GM19463 (cell line): ENCODE measurements around the gene PPP2R5E.
"Not testable (repeated sequence)": the region's sequence is repeated elsewhere in the genome, so short reads cannot be mapped to it uniquely, and the experiment has no call there.

ENCODE experiments used
- ATAC-seq: cut with Tn5 transposase; IDR thresholded peaks from one replicate; pipeline ENCODE4 v1.9.1; 2021; ENCODE audit warnings: mild to moderate bottlenecking, moderate library complexity; ENCODE audit not compliant: unreplicated experiment

The PPP2R5E gene

DNA sequence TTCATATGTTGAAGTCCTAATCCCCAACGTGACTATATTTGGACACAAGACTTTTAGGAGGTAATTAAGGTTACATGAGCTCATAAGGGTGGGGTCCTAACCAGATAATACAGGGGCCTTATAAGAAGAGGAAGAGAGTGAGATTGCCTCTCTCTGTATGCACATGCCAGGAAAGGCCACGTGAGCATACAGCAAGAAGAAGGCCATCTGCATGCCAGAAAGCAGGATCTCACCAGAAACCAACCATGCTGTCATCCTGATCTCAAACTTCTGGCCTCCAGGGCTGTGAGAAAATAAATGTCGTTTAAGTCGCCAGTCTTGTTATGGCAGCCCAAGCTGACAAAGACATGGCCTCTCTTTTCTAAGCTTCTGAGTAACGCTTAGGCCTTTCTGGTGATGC lies 155.5 kb downstream of the PPP2R5E start:
- ATAC-seq: no peak

DNA sequence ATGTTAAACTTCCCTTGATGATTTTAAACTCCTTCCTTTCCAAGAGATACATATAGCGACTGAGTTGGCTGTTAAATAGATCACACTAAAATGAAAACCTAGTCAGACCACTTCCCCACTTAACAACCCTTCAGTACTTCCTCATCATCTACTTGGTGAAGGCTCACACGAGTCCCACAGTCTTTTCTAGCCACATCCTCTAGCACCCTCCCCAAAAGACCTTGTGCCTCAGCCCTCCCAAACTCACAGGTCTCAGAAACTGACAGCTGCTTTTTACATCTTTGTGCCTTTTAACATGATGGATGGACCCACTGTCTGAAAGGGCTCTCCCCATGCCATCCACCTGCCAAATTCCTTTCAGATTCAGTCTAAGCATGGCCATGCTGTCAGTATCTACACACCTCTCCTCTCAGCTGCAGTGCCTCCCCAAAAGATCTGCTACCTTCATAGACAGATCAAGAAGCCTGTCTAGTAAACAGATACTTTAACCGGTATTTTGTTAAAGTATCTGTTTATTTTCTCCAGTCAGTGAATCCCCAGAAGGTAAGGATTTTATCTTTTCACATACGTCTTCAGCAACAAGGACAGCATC lies 159.3 kb downstream of the PPP2R5E start:
- peak; percentile 62 for ATAC-seq

DNA sequence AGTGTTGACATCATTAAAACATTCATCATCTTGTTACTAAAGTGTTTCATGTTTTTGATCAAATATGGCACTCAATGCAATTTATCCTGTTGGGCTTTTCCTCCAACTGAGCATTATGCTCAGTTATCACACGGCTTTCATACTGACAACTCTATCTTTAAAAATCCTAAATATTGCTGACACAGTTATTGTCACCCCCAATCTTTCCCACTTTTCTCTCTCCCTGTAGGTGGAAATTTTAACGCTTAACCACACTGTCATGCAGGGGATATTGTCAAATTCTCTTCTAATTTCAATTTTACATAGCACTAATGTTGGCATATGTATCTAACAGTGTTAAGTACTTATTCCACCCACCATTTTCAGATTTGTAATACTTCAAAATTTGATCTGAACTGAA lies 164.7 kb downstream of the PPP2R5E start:
- no peak for ATAC-seq

DNA sequence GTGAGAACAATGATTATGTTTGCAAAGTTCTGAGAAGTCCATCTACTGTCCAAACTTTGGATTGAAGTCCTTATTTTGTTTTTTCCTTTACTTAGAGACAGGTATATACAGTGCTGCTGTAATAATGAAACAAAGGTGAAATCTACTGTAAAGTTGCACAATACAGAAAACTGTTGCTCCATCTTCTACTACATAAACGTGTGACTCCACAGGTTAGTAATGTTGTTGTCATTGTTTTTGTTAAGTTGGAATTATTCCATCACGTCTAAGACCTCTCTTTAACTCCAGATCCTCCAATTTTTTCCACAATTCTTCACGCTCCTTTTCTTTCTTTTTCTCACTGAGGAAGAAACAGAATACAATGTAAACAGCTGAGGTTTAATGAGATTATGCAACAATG lies 167.4 kb downstream of the PPP2R5E start:
- no peak for ATAC-seq

DNA sequence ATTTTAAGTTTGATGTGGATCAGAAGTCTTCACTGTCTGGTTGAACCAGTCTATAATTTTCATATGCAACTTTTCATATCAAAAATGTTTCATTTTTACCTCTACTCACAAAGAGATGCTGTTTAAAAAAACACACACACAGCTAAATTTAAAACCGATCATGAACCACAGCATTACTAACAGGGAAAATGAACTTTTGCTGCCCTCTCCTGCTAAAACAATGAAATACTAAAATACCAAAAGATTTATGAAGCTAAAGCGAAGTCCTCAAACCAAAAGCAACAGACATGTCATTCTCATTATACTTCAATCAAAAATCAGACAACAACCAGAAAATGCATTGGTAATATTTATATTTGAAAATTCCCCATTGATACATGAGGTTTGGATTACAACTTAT lies 171.6 kb downstream of the PPP2R5E start:
- not testable (repeated sequence) for ATAC-seq

DNA sequence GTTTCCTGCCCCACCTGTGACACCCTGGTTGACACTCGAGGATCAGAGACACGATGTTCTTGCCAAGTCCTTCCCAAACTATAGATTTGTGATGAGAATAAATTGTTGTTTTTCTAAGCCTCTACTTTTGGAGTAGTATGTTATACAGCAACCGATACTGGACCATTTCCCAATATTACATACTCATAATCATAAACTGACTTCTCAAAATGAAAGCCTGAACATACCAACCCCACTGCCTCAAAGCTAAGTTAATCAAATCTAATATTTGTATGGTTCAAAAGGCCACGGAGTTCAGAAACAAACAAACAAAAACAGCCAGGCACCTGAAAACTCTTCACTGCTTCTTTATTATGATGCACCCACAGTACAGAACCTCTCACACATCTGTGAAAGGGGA lies 172.1 kb downstream of the PPP2R5E start:
- ATAC-seq: no peak

DNA sequence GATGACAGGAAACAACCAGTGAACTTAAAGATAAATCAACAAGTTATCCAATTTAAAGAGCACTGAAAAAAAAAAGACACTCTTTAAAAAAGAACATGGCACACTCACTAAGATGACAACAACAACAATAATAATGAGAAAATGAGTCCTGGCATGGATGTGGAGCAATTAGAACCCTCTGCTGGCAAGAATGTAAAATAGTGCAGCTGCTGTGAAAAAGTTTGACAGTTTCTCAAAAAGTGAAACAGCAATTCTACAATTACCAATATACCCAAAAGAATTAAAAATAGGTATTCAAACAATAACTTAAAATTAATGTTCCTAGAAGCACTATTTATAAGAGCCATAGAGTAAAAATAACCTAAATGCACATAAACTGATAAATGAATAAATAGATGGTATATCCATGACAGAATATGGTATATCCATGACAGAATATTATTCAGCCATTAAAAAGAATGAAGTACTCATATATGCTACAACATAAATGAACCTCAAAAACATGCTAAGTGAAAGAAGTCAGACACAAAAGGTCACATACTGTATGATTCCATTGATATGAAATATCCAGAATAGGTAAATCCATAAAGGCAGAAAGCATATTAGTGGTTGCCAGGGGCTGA lies 175.3 kb downstream of the PPP2R5E start:
- no peak for ATAC-seq

DNA sequence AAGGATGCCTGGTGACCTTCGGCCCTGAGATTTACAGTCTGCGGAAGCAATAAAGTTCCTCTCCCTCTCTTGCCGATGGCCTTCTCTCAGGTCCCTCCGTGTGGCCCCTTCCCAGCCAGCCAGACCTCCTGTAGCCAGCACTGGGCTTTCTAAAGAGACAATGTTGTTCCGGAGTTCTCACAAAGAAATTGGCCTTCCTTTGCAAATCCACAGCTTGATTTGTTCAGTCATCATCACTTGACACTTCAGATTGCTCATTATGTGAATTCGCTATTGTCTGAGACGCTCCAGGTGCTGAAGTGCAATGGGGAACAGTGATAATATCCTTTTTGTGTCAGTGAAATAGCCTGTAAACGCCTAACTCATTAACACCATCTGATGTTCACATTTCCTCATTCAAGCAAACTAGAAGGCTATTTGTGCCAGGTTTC lies 180.8 kb downstream of the PPP2R5E start:
- ATAC-seq: no peak

DNA sequence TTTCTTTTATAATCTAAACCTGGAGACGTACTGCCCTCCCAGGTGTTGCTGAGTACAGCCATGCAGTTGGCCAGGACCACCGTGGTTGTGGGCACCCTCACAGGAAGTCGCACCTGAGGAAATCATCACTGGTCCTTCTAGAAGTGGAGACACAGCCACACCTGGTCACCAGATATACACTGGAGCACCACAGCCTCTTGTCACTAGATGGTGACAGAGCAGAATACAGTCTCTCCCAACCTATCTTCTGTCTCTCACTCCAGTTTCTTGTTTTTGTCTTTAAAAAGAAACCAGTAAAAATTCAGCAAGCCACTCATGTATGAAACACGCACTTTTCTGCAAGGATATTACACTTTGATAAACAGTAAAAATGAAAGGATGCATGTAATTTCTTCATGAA lies 181.4 kb downstream of the PPP2R5E start:
- no peak for ATAC-seq

DNA sequence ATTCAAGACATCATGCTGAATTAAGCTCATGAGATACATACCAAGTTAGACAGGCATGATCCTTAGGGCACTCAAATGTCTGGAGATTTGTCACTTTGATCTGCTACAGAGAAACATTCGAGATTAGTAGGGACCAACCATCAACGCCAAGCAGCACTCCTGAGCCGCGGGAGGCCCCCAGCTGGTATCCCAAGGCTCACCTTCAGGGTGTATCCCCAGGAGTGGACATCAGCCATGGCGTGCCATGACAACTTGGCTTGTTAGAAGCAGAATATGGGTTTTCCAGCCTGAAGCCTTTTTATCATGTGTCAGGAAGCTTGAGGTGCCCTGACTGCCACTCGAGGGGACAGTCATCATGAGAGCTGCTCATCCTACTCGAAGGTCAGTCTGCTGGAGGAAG lies 185.3 kb downstream of the PPP2R5E start:
- no peak for ATAC-seq

DNA sequence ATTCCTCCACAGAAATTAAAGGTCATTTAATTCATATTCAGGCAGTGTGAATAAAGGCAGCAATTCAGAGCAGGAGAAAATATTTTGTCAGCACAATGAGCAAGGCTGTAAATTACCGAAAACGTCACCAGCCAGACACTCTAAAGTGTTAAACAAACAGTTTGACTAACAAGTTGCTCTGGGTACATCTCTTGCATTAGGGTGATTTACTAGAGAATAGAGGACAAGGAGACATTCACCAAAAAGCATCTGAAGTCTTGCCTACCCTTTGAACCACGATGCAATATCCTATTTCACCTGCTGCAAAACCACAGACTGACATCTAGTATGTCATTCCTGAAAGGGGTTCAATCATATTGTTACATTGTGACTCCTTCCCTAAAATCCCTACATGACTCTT lies 197.4 kb downstream of the PPP2R5E start:
- no peak for ATAC-seq

DNA sequence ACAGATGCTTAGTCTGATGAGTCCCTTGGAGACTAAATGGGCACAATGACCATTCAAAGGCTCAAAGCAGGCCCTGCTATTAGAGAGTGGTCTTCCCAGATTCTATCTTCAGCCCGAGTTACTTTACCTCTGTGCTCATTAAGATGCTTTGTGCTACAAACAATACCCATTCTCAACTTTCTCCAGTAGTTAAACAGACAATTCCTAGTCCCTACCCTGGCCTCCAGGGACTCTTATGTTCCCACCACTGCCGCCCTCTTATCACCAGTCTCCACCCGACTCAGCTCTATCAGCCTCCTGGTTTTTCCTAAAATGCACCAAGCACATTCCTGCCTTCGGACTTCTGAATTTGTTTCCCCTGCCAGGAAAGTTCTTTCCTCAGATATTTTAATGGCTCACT lies 198.8 kb downstream of the PPP2R5E start:
- ATAC-seq: no peak

DNA sequence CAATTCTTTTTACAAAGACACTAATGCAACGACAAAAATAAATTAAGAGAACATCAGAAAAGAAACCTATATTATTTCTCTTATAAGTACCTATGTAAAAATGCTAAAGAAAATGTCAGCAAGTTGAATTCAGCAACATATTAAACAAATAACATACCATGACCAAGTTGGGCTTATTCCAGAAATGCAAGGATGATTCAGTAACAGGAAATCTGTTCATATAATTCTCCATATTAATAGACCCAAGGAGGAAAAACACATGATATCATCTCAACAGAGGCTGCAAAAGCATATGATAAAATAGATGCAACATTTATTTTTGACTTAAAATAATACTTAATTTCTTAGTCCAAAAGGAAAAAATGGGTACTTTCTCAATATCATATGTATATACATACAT lies 199.3 kb downstream of the PPP2R5E start:
- no peak for ATAC-seq

DNA sequence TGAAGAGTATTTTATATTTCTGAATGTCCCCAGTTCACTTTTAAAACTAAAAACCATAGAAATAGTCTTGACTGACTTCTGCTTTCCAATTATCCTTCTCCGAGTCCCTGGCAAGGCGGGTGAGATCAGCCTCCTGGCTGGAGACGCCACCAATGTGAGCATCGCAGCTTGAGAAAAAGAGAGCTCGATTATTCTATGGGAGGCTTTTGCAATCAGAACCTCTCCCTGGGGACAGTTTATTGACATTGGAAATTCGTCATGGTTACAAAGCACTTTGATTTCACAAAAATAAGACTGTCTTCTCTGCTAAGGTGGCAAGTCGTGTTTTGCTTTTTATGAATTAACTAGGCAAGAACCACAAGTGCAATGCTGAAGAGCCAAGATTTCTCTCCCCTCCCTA lies 200.8 kb downstream of the PPP2R5E start:
- no peak for ATAC-seq

DNA sequence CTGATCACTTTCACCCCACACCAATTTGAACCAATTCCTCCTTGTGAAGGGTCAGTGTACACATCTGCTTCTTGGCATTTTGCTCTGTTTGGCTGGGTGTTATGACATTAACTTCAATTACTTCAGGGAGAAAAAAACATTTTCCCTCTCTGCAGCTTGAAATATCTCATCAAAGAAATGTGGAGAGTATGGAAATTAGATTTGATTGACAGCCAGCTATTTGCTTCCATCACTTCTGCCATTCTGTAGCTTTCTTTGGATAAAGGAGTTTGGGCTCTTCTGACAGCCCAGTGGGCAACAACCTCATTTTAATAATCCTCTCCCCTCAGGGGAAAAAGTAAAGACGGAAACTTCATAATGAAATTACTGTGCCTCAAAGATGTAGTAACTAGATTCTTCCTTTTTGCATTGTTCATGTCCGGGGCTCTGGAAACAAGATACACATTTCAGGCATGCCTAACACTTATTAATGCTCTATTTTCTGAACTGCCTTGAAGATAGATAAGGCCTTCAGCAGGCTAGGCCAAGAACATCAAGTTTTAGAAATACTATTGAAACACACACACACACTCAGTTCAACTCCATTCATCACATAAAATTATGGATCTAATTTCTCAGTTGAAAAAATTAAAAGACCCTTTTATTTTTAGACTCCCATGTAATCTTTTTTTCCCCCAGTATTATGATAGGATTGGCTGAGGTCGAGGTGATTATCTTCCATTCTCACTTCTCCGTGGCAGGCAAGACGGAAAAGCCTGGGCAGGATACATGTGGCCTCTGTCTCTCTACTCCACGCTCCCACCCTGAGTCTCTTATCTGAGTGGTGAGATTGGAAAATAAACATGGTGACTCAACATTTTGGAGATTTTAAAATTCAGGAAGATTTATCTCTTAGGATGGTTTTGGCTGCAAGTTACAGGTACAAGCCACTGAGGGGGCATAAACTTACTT lies 214.1 kb downstream of the PPP2R5E start:
- no peak for ATAC-seq

DNA sequence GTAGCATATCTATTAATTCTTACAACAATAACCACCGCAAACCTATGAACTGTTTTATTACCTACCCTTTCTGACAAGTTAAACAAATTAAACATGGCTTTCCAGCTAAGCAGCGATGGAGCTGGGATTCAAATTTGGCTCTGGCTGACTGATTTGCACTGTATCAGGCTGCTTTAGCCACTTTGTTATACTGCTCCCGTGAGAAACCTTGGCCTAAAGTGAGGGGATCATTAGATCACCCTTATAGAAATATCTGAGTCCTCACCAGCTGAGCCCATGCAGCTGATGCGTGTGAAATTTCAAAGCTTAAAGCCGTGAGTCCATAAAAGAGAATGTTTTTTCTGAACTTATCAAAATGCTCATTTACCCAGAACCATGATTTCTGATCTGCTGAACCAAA lies 216.3 kb downstream of the PPP2R5E start:
- ATAC-seq: no peak

DNA sequence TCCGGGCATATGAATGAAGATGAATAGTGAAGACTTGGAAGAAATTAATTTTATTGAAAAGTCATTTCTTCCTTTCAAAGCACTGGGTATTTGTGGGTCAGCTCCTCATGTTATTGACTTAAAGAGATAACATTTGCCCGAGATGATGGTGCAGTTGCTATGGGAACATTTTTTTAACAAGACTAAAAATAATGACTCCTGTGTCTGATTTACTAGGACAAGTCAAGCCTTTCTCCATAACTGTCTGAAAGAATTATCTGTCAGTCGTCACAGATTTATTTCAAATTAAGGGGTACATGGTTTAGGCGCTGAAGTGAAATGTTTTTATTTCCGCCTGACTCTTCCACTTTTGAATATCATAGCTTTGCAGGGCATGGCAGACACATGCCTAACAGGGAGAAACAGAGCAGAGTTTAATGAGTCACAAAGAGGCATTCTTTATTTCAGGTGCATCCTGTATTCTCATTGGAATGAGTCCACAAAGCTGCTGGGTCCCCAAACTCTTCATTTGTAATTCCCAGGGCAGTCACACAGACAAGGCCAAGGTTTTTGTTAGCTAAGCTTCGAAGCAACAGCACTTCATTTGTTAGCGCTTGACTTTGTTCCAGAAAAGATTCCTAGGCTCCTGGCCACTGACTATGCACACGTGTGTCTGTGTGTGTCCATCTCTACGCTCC lies 220.1 kb downstream of the PPP2R5E start:
- ATAC-seq: no peak

DNA sequence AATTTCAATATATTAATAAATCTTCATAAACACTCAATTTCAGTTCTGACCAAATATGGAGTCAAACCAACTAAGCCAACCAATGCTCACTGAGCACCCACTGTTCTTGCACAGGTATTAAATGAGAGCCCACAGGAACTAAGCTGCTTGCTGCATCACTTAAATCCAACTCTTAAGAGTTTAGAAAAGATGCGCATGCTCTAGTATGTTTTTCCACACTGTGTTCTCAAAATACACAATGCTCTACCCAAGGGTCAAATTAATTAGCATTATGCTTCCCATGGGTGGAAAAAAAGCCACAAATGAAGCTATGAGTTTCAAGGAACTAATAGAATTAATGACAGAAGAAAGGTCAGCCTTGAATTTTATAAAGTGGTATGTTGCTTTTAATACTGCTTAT lies 220.7 kb downstream of the PPP2R5E start:
- no peak for ATAC-seq
